ENCODE results near the gene PPIP5K1.
A peak's percentile ranks its signal among the peaks of the same experiment; 100 is the strongest.
"Not testable (repeated sequence)": the region's sequence is repeated elsewhere in the genome, so short reads cannot be mapped to it uniquely, and the experiment has no call there.

Gene PPIP5K1

GRCh38 chr15:43541785-43542184, 48.2 kb downstream of the PPIP5K1 start:
- DNase-seq (ENCODE audit: low spot score) = no peak
- no peak overlapping the region; the same call in 1 of the 2 replicates for H3K27ac ChIP-seq
- POLR2A ChIA-PET (ENCODE audit: low non-redundant PET) = no interaction called here
- no peak for TF ChIP-seq CTCF (conservative IDR thresholded peaks at IDR 0.05; ENCODE audit: low read depth)
- CTCF ChIA-PET = interaction anchor here (0.6 kb wide), 1 partner anchor 71 kb away, joined by 4 read pairs; no protein-coding TSS in a partner anchor

GRCh38 chr15:43538091-43538490, 51.9 kb downstream of the PPIP5K1 start:
- DNase-seq (ENCODE audit: low spot score) = no peak
- TF ChIP-seq CTCF (conservative IDR thresholded peaks at IDR 0.05; ENCODE audit: low read depth) = no peak
- POLR2A ChIA-PET (ENCODE audit: low non-redundant PET) = no interaction called here
- H3K27ac ChIP-seq = no peak overlapping the region
- CTCF ChIA-PET = no interaction called here

GRCh38 chr15:43534897-43535296, 55.1 kb downstream of the PPIP5K1 start:
- no peak for DNase-seq (ENCODE audit: low spot score)
- TF ChIP-seq CTCF (conservative IDR thresholded peaks at IDR 0.05; ENCODE audit: low read depth) = no peak
- ChIA-PET CTCF (no interaction called here), POLR2A (ENCODE audit: low non-redundant PET) (no interaction called here)
- H3K27ac ChIP-seq = no peak overlapping the region

- CTCF ChIA-PET; DNase-seq (ENCODE audit: low spot score); H3K27ac ChIP-seq: not testable (repeated sequence)
- POLR2A ChIA-PET (ENCODE audit: low non-redundant PET) = interaction anchor here (0.7 kb wide), 2 partner anchors 9 to 21 kb away, joined by 5 to 6 read pairs; no protein-coding TSS in a partner anchor
Measured at GRCh38 chr15:43532826-43533225, 57.2 kb downstream of the PPIP5K1 start.

- CTCF ChIA-PET = interaction anchor here (1.1 kb wide), 1 partner anchor 18 kb away, joined by 4 read pairs; no protein-coding TSS in a partner anchor
- H3K27ac ChIP-seq = peak overlapping the region; percentile 22
- TF ChIP-seq CTCF (conservative IDR thresholded peaks at IDR 0.05; ENCODE audit: low read depth) = no peak
- DNase-seq (ENCODE audit: low spot score) = no peak
- POLR2A ChIA-PET (ENCODE audit: low non-redundant PET) = no interaction called here
Measured at GRCh38 chr15:43531018-43531670, 58.9 kb downstream of the PPIP5K1 start.

- no peak for DNase-seq (ENCODE audit: low spot score)
- POLR2A ChIA-PET (ENCODE audit: low non-redundant PET) = no interaction called here
- CTCF ChIA-PET = interaction anchor here (1.1 kb wide), 1 partner anchor 17 kb away, joined by 4 read pairs; no protein-coding TSS in a partner anchor
- H3K27ac ChIP-seq = no peak overlapping the region
- TF ChIP-seq CTCF (conservative IDR thresholded peaks at IDR 0.05; ENCODE audit: low read depth) = no peak
Measured at GRCh38 chr15:43529587-43530345, 60.2 kb downstream of the PPIP5K1 start.

- no peak for TF ChIP-seq CTCF (conservative IDR thresholded peaks at IDR 0.05; ENCODE audit: low read depth)
- no peak for DNase-seq (ENCODE audit: low spot score)
- POLR2A ChIA-PET (ENCODE audit: low non-redundant PET) = interaction anchor here (0.6 kb wide), 1 partner anchor 18 kb away, joined by 11 read pairs; no protein-coding TSS in a partner anchor
- CTCF ChIA-PET = no interaction called here
- H3K27ac ChIP-seq = no peak overlapping the region
Measured at GRCh38 chr15:43529141-43529540, 60.9 kb downstream of the PPIP5K1 start.

Data from RWPE1 (cell line).